ENCODE measurements around the gene EML3.
"Not testable (repeated sequence)": the region's sequence is repeated elsewhere in the genome, so short reads cannot be mapped to it uniquely, and the experiment has no call there.

EML3 gene, protein sequence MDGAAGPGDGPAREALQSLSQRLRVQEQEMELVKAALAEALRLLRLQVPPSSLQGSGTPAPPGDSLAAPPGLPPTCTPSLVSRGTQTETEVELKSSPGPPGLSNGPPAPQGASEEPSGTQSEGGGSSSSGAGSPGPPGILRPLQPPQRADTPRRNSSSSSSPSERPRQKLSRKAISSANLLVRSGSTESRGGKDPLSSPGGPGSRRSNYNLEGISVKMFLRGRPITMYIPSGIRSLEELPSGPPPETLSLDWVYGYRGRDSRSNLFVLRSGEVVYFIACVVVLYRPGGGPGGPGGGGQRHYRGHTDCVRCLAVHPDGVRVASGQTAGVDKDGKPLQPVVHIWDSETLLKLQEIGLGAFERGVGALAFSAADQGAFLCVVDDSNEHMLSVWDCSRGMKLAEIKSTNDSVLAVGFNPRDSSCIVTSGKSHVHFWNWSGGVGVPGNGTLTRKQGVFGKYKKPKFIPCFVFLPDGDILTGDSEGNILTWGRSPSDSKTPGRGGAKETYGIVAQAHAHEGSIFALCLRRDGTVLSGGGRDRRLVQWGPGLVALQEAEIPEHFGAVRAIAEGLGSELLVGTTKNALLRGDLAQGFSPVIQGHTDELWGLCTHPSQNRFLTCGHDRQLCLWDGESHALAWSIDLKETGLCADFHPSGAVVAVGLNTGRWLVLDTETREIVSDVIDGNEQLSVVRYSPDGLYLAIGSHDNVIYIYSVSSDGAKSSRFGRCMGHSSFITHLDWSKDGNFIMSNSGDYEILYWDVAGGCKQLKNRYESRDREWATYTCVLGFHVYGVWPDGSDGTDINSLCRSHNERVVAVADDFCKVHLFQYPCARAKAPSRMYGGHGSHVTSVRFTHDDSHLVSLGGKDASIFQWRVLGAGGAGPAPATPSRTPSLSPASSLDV

DNA sequence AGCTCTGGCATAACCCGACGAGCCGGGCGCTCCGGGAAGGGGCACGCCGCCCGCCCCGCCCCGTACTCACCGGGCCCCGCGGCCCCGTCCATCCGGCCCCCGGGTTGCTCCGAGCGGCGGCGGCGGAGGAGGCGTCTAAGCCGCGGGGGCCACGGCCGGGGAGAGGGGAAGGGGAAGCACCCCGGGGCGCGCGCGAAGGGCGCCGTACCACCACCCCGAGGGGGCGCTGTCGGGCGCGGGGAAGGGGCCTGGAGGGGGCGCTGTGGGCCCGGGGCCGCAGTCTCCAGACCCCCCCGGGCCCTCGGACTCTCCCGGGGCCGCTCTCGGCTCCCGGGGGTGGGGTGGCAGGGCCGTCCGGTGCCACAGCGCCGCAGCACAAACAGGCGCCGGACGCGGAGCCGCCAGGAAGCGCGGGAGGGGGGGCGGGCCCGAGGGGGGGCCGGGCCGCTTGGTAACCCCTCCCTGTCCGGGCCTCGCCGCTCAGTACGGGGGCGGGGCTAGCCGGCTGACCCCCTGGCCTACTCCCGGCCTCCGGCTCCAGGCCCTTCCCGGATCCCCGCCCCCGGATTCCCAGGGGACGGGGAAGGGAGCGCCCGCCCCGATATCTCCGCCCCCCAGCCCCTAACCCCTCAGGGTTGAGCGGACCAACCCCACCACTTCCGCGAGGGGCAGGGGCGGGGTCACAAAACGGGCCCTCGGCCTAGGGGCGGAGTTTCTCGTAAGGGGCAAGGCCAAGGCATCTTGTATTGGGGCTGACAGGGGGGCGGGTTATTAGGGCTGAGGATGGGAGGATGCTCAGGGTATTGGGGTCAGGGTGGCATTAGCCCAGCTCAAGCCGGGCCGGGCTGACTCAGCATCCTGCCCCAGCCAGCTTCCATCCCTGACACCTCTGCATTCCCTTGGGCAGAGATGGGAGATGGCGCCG, at the start of gene EML3, which contains the start of gene ROM1:
Gene EML3 (minus strand): TSS at position 410 of the 925 bp plus-strand sequence. CDS start 318 bp downstream, at position 92.
Gene ROM1 (plus strand): TSS at position 892 of the 925 bp plus-strand sequence. CDS start 25 bp downstream, at position 917.
- peak; percentile 71 to 76 for DNase-seq

DNA sequence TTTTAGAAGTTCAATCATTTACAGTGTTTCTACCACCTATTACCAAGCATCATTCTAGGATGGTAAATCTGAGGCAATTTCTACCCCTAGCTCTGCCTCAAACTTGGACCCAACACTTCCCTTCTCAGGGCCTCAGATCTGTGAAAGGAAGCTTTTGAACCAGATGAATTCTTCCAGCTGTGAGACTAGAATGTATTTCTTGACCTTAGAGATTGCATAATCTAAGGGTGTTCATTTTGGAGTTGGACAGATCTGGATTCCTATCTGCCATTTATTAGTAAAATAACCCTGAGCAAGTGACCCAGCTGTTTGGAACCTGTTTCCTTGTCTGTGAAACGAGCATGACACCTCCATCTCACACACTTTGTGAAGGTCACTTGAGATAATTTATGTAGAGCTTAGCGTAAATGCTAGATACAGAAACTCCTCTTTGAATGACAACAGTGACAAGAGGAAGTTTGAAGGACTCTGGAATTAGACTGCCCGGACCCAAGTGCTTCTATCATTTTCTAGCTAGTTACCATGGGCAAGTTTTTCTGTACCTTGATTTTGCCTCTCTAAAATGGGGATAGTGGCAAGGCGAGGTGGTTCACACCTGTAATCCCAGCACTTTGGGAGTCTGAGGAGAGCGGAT, 44.3 kb upstream of the EML3 start:
- DNase-seq: no peak

DNA sequence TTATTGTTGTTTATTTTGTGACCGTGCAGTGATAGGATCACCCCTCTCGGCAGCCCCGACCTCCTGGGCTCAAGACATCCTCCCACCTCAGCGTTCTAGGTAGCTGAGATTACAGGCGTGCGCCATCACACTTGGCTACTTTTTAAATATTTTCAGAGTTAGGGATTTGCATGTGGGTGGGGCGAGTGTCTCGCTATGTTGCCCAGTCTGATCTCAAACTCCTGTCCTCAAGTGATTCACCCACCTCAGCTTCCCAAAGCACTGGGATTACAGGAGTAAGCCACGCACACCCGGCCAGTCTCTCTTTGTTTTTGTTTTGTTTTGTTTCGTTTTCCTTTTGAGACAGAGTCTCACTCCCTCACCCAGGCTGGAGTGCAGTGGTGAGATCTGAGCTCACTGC, 41.7 kb upstream of the EML3 start:
- DNase-seq: no peak

DNA sequence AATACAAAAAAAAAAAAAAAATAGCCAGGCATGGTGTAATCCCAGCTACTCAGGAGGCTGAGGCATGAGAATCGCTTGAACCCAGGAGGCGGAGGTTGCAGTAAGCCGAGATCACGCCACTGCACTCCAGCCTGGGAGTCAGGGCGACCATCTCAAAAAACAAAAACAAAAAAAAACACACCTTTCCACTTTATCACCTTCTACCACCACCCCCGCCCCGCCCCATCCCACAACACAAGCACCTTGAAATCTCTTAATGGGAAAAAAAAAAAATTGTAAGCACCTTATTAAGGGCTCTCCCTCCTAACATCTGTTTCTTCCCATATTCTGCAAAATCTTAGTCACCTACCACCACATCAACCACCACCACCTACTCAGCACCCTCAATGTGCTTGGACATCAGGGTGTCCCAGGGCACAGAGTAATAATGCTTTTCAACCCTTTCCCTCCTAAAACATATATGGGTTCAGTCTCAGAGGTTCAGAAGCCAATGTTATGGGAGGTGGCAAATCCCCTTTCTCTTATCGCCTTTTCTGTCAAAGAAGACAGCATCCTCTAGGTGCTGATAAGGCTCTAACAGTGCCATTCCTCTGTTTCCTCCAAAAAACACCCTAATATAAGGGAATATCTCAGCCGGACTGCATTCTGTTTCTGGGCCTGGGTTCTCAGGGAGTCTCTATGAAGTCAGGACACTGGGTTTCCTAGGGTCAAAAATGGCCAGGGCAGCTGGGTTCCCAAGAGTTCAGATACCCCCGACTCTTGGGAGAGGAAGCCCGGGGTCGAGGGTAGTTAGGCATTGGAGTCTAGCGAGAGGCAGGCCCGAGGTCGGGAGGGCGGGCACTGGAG, 39.8 kb upstream of the EML3 start:
- no peak for DNase-seq

DNA sequence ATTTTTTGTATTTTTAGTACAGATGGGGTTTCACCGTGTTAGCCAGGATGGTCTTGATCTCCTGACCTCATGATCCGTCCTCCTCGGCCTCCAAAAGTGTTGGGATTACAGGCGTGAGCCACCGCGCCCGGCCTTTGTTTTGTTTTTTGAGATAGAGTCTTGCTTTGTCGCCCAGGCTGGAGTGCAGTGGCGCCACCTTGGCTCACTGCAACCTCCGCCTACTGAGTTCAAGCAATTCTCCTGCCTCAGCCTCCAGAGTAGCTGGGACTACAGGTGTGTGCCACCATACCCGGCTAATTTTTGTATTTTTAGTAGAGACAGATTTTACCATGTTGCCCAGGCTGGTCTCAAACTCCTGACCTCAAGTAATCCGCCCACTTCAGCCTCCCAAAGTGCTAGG, 37.7 kb upstream of the EML3 start:
- DNase-seq: not testable (repeated sequence)

DNA sequence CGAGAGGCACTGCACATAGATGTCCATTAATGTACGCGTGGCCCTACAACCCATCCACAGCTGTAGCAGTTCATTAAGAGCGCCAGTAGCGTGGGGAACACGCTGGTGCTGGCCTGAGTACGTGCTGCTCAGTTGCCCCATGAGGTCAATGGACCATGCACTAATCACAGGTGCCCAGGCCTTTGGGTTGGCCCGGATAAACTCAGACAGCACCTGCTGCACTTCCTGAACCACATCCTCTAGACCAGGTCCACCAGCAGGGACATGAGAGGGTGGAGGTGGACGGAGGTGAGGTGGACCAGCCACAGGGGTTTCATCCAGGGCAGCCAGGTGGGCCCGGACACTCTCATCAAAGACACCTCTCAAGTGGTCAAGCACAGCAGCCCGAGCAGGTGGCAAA, 36.9 kb upstream of the EML3 start:
- DNase-seq: no peak

DNA sequence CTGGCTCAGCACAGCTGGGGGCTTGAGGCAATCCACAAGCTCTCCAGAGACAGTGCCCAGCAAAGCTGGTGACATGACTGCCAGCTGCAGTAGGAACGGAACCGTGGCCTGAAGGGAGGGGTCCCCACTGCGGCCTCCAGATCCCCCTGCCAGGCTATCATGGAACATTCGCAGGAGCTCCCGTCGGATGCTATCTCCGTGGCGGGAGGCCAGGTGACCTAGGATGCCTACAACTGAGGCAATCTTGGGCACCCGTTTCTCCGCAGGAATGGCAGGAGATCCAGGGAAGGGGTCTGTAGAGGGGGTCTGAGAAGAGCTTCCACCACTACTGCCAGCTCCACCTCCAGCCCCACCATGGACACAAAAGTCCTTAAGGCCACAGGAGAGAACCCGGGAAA, 36.4 kb upstream of the EML3 start:
- no peak for DNase-seq

DNA sequence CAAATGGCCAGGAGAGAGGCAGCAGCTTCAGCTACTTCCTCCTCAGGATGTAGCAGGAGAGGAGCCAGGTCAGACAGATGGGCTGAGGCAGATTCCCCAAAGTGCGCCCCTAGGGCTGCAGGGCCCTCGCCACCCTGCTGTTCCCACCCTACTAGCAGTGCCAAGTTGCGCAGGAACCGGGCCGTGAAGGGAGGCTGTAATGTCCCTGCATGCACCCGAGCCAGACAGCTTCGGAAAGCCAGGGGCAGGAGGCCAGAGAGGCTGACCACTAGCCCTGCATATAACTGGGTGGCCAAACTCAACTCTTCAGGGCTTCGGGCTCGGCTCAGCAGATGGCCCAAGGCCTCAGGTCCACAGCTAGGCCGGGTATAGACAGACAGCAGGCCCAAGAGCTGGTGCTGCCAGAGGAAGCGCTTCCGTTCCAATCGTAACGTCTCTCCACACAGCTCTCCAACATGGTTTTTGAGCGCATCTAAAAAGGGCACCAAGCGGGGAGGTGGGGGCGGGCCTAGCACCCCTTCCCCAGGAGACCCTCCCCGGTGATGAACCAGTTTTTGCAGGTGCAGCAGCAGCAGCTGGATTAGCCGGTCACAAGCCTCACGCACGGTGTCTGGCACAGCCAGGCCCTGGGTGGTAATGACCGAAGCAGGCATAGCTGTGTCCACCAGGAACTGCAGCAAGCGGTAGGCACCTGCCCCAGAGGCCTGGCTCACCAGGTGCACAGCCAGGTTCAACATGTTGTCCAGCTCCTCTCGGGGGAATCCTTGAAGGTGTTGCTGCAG, 35.8 kb upstream of the EML3 start:
- DNase-seq: no peak

DNA sequence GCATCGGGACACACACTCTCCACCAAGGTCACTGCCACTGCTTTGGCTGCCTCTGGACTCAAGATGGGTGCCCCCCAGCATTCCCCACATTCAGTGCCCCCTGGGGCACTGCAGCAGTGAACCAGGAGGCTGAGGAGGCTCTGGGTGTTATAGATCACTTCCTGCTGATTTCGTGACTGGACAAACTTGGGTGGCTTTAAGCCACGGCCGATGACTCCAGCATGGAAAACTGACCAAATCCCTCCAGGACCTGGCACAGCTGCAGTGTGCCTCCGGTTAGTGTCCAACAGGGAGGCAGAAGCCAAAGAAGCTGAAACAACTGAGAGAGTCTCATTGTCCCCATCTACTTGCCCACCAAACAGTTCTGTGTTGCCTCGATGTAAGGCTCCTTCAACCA, 35.0 kb upstream of the EML3 start:
- DNase-seq: no peak

DNA sequence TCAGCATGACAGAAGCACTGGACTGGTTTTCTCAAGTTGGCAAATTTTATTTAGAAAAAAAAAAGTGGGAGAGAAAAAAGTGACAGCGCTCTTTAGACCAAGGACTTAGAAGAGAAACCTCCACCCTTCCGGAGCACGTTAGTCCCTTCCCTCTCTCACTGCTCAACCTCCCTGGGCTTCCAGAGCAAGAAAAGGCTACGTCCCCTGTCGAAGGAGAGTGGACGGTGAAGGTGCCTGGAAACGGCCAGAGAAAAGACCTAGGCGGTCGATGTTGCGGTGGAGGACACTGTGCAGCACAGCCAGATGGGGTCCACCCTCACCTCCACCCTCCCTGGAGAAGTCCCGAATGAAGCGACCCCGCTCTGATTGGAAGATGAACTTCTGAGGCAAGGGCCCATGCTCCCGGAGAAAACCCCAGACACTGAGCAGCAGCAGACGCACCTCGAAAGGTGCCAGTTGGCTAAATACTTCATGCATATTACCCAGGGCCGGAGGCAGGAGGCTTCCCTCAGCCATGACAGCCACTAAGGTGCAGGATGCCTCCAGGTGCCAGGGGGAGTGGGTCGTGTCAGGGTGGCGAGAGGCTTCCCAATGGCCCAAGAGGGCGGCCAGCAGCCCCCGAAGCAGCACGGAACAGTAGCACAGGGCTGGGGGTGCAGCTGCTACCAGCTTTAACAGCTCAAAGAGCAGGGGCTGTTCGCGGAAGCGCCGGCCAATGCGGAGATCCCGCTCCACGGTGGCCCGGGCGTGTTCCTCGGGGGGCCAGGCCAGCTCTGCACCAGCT, 34.4 kb upstream of the EML3 start:
- DNase-seq: no peak

DNA sequence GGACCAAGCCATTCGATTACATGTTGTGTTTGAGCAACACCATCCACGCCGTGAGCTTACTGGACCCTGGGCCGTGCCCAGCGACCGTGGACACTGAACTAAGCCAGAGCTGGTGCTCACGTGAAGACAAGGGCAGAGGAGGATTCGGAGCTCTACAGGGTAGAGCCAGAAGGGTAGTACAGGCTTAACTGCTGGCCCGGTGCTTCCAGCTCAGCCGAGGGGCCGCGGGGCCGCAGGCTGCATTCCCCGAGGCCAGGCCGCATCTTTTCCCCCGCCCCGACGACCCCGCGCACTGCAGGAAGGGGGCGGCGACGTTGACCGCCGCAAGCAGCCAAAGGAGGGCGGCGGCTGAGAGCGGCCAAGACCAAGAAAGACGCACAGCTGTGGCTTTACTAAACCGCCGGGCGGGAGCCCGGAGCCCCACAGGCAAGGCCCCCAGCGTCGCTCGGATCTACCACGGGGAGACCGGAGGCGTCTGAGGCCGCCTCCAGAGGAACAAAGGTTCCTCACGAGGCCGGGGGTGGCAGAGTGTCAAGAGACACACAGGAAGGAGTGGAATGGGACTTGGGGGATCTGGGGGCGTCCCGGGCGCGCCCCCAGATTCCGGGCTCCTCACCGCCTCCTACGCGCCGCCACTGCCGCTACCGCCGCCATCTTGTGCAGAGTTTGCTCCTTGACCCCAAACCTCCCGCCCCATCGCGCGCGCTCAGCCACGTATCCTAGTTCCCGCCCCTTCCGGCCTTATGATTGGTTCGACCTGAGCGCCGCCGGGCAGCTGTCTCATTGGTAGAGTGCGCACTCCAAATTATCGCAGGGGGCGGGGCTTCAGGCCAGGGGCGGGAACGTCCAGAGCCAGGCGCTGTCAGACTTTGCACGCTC, 33.6 kb upstream of the EML3 start, which contains the start of gene GANAB:
Gene GANAB (minus strand): TSS at position 668 of the 879 bp plus-strand sequence. CDS start 14 bp downstream, at position 654.
- DNase-seq: peak; percentile 96 to 97

DNA sequence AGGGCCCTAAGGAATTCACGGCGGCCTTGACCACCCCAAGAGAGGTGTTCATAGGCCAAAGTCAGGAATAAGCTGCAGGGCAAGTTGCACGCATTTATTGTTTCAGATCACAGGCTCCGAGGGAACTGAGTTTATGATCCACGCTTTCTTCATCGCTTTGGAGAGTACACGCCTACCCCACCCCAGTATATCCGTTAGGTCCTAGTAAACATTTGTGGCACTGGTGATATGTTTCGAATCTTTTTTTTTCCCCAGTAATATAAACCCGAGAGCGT, 33.0 kb upstream of the EML3 start:
- no peak for DNase-seq

DNA sequence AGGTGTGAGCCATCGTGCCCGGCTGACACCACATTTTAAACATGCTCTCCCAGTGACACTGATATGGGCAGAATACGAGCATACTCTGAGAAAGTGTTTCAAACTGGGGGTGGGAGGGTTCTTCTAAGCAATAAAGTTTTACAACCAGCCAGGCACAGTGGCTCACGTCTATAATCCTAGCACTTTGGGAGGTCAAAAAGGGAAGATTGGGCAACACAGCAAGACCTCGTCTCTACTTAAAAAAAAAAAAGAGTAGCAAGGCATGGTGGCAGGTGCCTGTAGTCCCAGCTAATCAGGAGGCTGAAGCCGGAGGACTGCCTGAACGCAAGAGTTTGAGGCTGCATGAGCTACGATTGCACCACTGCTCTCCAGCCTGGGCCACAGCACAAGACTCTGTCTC, 31.6 kb upstream of the EML3 start:
- DNase-seq: no peak

DNA sequence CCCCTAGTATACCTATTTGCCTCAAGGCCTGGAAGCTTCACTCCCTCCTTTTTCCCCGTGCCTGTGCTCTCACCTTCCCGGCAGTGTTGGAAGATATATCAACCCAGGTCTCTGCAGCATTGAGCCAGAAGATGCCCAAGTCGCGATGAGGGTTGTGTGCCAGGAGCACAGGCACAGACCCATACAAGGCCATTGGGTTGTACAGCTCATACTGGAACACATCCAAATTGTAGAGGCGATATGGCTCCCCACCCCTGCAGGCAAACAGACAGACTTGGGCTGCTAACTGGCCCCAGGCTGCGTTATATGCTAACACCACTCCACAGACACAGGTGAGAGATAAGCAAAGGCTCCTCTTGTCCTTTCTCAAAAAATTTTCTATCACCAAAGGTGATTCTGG, 19.9 kb upstream of the EML3 start:
- DNase-seq: no peak

DNA sequence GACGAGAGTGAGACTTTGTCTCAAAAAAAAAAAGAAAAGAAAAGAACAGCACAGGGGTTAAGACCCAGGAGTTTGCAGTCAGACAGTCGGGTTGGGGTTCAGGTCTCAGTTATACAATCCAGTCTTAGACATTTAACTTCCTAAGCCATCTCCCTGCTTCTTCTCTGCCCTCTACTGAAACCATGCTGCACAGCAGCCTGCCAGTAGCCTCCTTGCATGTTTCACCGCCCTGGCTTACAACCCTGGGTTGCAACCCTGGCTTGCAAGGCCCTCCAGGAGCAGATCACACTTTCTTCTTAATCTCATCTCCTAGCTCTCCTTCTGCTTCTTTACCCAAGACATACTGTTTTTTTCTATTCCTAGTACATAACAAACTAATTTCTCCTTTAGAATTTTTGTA, 15.1 kb upstream of the EML3 start:
- peak; percentile 48 to 76 for DNase-seq

DNA sequence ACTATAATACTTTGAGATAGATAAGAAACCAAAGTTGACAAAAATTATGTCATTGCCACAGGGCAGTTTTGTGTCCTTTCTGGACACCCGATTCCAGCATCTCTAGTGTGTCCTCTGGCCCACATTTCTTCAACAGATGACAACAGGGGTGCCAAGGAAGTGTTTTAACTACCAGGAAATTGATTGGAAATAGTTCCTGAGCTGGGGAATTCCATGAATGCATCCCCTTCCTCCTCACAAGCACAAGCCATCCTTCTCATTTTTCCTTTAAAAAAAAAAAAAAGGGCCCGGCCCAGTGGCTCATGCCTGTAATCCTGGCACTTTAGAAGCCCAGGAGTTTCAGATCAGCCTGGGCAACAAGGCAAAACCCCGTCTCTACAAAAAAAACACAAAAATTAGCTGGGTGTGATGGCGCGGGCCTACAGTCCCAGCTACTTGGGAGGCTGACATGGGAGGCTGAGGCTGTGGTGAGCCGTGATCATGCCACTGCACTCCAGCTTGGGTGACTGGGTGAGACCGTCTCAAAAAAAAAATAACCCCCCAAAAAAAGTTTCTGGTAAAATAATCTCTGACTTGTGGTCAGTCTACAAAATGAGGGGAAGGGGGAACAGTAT, 10.0 kb upstream of the EML3 start:
- no peak for DNase-seq

DNA sequence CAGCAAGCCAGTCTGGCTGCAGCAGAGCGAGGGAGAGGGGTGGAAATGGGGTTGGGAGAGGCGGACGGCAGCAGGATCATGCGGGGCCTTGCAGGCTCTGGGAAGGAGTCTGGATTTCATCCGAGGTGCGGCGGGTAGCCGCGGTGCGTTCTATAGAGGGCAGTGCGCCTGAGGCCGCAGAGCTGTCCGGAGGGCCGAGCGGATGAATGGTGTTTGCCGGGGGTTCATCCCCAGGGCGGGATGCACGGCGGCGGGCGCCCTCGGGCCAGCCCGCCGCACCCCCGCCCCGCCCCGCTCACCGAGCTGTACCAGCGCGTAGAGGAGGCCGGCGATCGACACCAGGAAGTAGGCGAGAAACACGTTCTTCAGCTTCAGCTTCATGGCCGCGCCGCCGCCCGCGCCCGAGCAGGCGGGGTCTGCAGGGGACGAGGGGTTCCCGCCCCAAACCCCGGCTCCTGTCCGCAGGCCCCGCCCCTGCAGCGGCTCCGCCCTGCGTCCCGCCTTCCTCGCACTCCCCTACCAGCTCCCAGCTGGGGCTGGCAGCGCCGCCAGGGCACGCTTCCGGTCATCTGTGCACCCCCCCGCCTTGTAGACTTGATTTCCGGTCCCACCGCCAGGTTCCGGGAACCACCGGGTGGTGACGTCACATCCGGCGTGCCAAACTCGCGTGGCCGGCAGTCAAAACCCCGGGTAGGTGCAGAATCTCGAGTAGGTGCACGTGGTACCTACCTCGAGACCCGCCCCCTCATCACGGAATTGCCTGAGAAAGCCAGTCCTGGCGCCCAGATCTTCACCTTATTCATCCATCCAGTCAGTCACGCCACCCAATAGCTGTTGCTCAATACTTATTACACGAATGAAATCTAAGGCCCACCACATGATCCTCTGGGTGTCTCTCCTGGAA, 9.2 kb upstream of the EML3 start, which contains the start of gene B3GAT3:
Gene B3GAT3 (minus strand): TSS at position 420 of the 904 bp plus-strand sequence. CDS start 39 bp downstream, at position 381.
- DNase-seq: peak; percentile 87 to 89

All from Kasumi-1 (cell line).